Measurements from ENCODE around the gene CCNK. TPM values are rescaled to one million over a fixed set of nuclear protein-coding genes. Genes with fewer than 3 reads are reported as not detected.

CCNK gene
- total RNA-seq, 1 experiment from 2014 or later: 17.5 TPM

GRCh38 chr14:99525699-99526080, 44.5 kb downstream of the CCNK start:
- Histone ChIP-seq H3K27me3 (no peaks in the 10 kb centered on the region), H3K36me3 (no peaks in the 10 kb centered on the region), H3K9me3 (replicated peaks) (no peaks in the 10 kb centered on the region), H3K4me3 (no peak overlapping the region), H3K27ac (no peak overlapping the region), H3K4me1 (peaks cover 15% of the 10 kb centered on the region; the same call in 1 of the 2 replicates)
- DNase-seq: no peak

- DNase-seq: no peak
- Histone ChIP-seq H3K9me3 (replicated peaks) (no peaks in the 10 kb centered on the region), H3K4me3 (no peak overlapping the region), H3K4me1 (peaks cover 21% of the 10 kb centered on the region; the same call in 1 of the 2 replicates), H3K27me3 (no peaks in the 10 kb centered on the region), H3K27ac (no peak overlapping the region), H3K36me3 (no peaks in the 10 kb centered on the region)
Observed at GRCh38 chr14:99527026-99527425, 45.8 kb downstream of the CCNK start.

- DNase-seq: no peak
- Histone ChIP-seq H3K36me3 (no peaks in the 10 kb centered on the region), H3K9me3 (replicated peaks) (no peaks in the 10 kb centered on the region), H3K27me3 (no peaks in the 10 kb centered on the region), H3K27ac (no peak overlapping the region), H3K4me1 (peaks cover 18% of the 10 kb centered on the region; the same call in 1 of the 2 replicates), H3K4me3 (no peak overlapping the region)
Observed at GRCh38 chr14:99527427-99528076, 46.3 kb downstream of the CCNK start.

GRCh38 chr14:99529899-99530298, 48.7 kb downstream of the CCNK start:
- H3K27ac ChIP-seq: no peak overlapping the region
- no peaks in the 10 kb centered on the region for H3K27me3 ChIP-seq
- DNase-seq: no peak
- no peaks in the 10 kb centered on the region for H3K36me3 ChIP-seq
- H3K4me1 ChIP-seq: peaks cover 12% of the 10 kb centered on the region; the same call in 1 of the 2 replicates
- no peak overlapping the region for H3K4me3 ChIP-seq
- no peaks in the 10 kb centered on the region for H3K9me3 ChIP-seq (replicated peaks)

DNA sequence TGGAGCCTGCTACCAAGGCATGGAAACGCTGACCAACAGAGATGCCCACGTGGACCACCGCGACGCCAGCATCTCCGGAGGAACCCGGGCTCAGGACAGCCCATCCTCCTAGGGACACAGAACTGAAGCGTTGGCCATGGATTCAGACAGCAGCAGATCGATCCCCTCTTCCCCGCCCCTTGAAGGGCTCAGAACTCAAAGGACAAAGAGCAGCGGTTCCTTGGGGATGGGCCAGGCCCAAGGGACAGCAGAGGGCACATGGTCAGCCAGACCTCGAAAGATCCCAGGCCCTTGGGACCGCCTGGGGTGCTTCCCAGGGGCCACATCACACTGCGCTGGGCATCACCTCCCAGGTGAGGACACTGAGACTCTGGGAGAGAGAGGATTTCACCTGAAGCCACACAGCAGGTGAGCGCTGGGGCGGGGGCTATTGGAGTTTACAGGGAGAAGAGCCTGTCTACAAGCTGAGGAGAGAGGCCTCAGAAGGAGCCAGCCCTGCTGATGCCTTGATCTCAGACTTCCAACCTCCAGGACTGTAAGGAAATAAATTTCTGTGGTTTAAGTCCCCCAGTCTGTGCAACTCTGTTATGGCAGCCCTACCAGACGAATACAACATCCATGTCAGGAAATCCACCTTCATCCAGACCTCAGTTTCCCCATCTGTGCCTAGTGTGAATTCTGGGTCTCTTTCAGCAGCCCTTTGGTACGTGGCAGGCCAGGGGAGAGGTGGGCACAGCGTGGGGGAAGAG, 49.4 kb downstream of the CCNK start:
- H3K9me3 ChIP-seq (replicated peaks): no peaks in the 10 kb centered on the region
- no peaks in the 10 kb centered on the region for H3K27me3 ChIP-seq
- DNase-seq: no peak
- H3K4me1 ChIP-seq: peaks cover 18% of the 10 kb centered on the region; the same call in 1 of the 2 replicates
- H3K36me3 ChIP-seq: no peaks in the 10 kb centered on the region
- no peak overlapping the region for H3K4me3 ChIP-seq
- H3K27ac ChIP-seq: no peak overlapping the region

DNA sequence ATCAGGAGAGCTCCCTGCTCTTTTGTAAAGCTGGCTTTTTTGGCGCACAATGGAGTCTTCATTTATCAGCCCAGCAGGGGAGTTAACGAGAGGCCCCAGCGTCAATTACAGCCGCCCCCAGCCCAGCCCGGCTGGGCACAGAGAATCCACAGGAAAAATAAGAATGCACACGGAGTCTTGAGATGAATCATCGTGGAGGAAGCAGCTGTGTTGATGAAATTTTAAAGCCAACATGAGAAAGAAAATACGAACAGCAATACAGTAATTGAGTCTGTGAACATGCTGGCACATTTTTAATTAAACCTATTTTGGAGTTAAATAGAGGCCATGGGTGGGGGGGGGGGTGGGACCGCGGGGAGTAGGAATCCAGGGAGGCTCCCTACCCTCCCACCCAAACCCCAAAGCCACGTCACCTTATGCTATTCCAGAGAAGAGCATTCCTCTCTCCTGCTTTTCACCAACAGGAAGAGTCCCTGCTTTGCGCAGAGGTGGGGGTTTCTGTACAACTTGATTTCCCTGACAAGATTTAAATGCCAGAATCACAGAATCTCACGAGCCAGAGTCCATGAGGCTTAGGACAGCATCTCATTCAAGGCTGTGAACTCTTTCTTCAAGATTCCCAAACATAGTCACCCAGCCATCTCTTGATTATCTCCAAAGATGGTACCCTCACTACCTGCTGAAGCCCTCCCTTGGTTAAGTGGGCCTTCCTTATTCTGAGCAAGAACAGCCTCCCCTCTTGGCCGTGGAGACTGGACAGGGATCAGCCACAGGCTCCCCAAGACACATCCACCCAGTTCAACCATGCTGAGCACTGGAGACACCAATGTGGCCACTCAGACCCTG, 50.3 kb downstream of the CCNK start:
- no peak overlapping the region for H3K4me3 ChIP-seq
- H3K27me3 ChIP-seq: no peaks in the 10 kb centered on the region
- peaks cover 19% of the 10 kb centered on the region; the same call in 1 of the 2 replicates for H3K4me1 ChIP-seq
- H3K27ac ChIP-seq: no peak overlapping the region
- no peaks in the 10 kb centered on the region for H3K36me3 ChIP-seq
- no peaks in the 10 kb centered on the region for H3K9me3 ChIP-seq (replicated peaks)
- DNase-seq: peak in 1 of 2 experiments; percentile 23

DNA sequence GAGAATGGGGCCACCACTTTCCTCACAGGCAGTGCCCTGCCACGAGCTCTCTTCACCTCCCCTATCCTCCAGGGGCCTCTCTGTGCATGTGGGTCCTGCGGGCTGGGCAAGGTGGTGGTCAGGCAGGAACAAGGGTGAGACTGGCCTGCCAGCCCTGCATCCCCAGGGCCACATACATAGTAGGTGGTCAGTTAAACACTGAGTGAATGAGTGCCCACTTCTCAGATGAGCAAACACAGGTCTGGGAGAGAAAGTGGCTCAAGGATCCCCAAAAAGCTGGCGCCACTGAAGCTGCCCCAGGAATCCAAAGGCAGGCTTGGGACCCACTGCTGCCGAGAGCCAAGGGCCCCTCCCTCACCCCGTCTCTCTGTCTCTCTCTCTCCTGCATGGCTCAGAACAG, 51.1 kb downstream of the CCNK start:
- Histone ChIP-seq H3K27me3 (no peaks in the 10 kb centered on the region), H3K36me3 (no peaks in the 10 kb centered on the region), H3K4me1 (peaks cover 26% of the 10 kb centered on the region), H3K9me3 (replicated peaks) (no peaks in the 10 kb centered on the region), H3K4me3 (no peak overlapping the region), H3K27ac (no peak overlapping the region)
- DNase-seq: no peak

GRCh38 chr14:99534333-99534732, 53.1 kb downstream of the CCNK start:
- Histone ChIP-seq H3K9me3 (replicated peaks) (no peaks in the 10 kb centered on the region), H3K36me3 (no peaks in the 10 kb centered on the region), H3K4me1 (peaks cover 43% of the 10 kb centered on the region), H3K27ac (peak overlapping the region; percentile 30; the same call in 1 of the 2 replicates), H3K4me3 (no peak overlapping the region), H3K27me3 (no peaks in the 10 kb centered on the region)
- no peak for DNase-seq

GRCh38 chr14:99534863-99535262, 53.7 kb downstream of the CCNK start:
- H3K27me3 ChIP-seq: no peaks in the 10 kb centered on the region
- H3K9me3 ChIP-seq (replicated peaks): no peaks in the 10 kb centered on the region
- DNase-seq: peak; percentile 67 to 69
- no peak overlapping the region for H3K4me3 ChIP-seq
- H3K36me3 ChIP-seq: no peaks in the 10 kb centered on the region
- H3K4me1 ChIP-seq: peaks cover 43% of the 10 kb centered on the region
- H3K27ac ChIP-seq: peak overlapping the region; percentile 30; the same call in 1 of the 2 replicates

GRCh38 chr14:99535448-99535847, 54.2 kb downstream of the CCNK start:
- no peaks in the 10 kb centered on the region for H3K36me3 ChIP-seq
- H3K4me3 ChIP-seq: no peak overlapping the region
- H3K27ac ChIP-seq: no peak overlapping the region
- H3K4me1 ChIP-seq: peaks cover 48% of the 10 kb centered on the region
- no peaks in the 10 kb centered on the region for H3K27me3 ChIP-seq
- DNase-seq: no peak
- no peaks in the 10 kb centered on the region for H3K9me3 ChIP-seq (replicated peaks)

- no peak for DNase-seq
- Histone ChIP-seq H3K4me3 (no peak overlapping the region), H3K27ac (no peak overlapping the region), H3K36me3 (no peaks in the 10 kb centered on the region), H3K27me3 (no peaks in the 10 kb centered on the region), H3K4me1 (peaks cover 52% of the 10 kb centered on the region), H3K9me3 (replicated peaks) (no peaks in the 10 kb centered on the region)
Observed at GRCh38 chr14:99535908-99536778, 54.9 kb downstream of the CCNK start.

GRCh38 chr14:99537399-99537798, 56.2 kb downstream of the CCNK start:
- H3K4me1 ChIP-seq: peaks cover 60% of the 10 kb centered on the region
- H3K27ac ChIP-seq: no peak overlapping the region
- peak; percentile 28 to 46 for DNase-seq
- no peaks in the 10 kb centered on the region for H3K27me3 ChIP-seq
- H3K4me3 ChIP-seq: no peak overlapping the region
- no peaks in the 10 kb centered on the region for H3K36me3 ChIP-seq
- H3K9me3 ChIP-seq (replicated peaks): no peaks in the 10 kb centered on the region

GRCh38 chr14:99538275-99538674, 57.1 kb downstream of the CCNK start:
- DNase-seq: peak; percentile 40 to 45
- H3K27ac ChIP-seq: no peak overlapping the region

DNA sequence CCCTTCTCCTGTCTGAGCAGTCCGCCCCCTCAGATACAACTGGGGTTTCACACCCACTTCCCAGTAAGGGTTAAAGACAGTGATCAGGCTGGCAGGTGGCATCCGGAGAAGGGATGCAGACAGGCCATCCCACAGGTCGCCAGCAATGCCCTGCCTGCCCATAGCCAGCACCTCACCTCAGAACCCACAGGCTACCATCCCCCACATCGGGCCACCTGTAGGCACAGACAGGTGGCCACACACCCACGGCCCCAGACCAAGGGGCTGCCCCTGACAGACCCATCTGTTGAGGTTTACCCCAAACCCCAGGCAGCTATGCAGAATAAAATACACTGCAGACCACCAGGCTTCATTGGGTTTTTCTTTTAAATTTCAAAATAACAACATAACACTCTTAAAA, 57.5 kb downstream of the CCNK start:
- no peak for DNase-seq
- Histone ChIP-seq H3K4me1 (peaks cover 60% of the 10 kb centered on the region), H3K36me3 (no peaks in the 10 kb centered on the region), H3K27me3 (no peaks in the 10 kb centered on the region), H3K4me3 (no peak overlapping the region), H3K27ac (no peak overlapping the region), H3K9me3 (replicated peaks) (no peaks in the 10 kb centered on the region)

More at GRCh38 chr14:99538275-99538674, 57.1 kb downstream of the CCNK start:
- H3K4me3 ChIP-seq: no peak overlapping the region
- no peaks in the 10 kb centered on the region for H3K36me3 ChIP-seq
- H3K4me1 ChIP-seq: peaks cover 60% of the 10 kb centered on the region
- H3K9me3 ChIP-seq (replicated peaks): no peaks in the 10 kb centered on the region
- H3K27me3 ChIP-seq: no peaks in the 10 kb centered on the region

All from SJCRH30 (cell line).